Measurements from ENCODE around the gene POLD2.

DNA sequence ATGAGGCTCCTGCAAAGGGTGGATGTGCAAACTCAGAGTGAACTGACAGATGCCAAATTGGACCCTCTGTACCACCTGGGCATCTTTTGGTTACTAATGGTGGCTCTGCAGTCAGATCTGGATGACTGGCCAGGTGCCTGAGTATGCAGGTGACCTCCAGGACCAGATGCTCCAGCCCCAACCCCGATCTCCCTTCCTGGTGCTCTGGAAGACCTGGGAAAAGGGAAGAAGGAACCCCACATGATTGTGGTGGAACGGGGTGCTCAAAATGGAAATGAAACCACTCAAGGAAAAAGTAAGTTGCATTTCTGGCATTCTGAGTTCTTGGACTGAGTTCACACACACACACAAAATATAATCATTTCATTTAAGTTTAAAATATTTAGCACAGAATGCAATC, 29.0 kb downstream of the POLD2 start:
- TF ChIP-seq CTCF (conservative IDR thresholded peaks at IDR 0.05) (no peak), ZFX (IDR thresholded peaks at IDR 0.05) (no peak)

Data from C4-2B (cell line).